HG03432 (cell line): ENCODE measurements around the gene SMIM28.

Source experiments
- ATAC-seq: cut with Tn5 transposase; IDR thresholded peaks from one replicate; pipeline ENCODE4 v1.9.1; 2021; ENCODE audit warnings: mild to moderate bottlenecking, moderate library complexity; ENCODE audit not compliant: unreplicated experiment

SMIM28 gene

GRCh38 chr6:138372711-138373463, 4.8 kb upstream of the SMIM28 start:
- ATAC-seq, result no peak

GRCh38 chr6:138374230-138374629, 3.5 kb upstream of the SMIM28 start:
- ATAC-seq, result no peak

GRCh38 chr6:138374815-138375214, 2.9 kb upstream of the SMIM28 start:
- no peak for ATAC-seq

- ATAC-seq, result no peak
Observed at GRCh38 chr6:138377042-138377441, 663 bp upstream of the SMIM28 start.

- ATAC-seq, result no peak
Observed at GRCh38 chr6:138378463-138378862, 758 bp downstream of the SMIM28 start.

GRCh38 chr6:138382498-138383265, 5.0 kb downstream of the SMIM28 start:
- no peak for ATAC-seq

GRCh38 chr6:138383776-138384175, 6.1 kb downstream of the SMIM28 start:
- ATAC-seq, result no peak

- no peak for ATAC-seq
Observed at GRCh38 chr6:138386897-138387296, 9.2 kb downstream of the SMIM28 start.

GRCh38 chr6:138387577-138388368, 10.1 kb downstream of the SMIM28 start:
- no peak for ATAC-seq

- no peak for ATAC-seq
Observed at GRCh38 chr6:138389551-138389950, 11.8 kb downstream of the SMIM28 start.

GRCh38 chr6:138393871-138394783, 16.4 kb downstream of the SMIM28 start:
- peak; percentile 60 for ATAC-seq

- ATAC-seq, result no peak
Observed at GRCh38 chr6:138396709-138397108, 19.0 kb downstream of the SMIM28 start.

- ATAC-seq, result no peak
Observed at GRCh38 chr6:138397128-138398122, 19.7 kb downstream of the SMIM28 start.

GRCh38 chr6:138400326-138400725, 22.6 kb downstream of the SMIM28 start:
- ATAC-seq, result no peak

GRCh38 chr6:138401960-138402837, 24.5 kb downstream of the SMIM28 start:
- no peak for ATAC-seq

- no peak for ATAC-seq
Observed at GRCh38 chr6:138402838-138403187, 25.1 kb downstream of the SMIM28 start.

GRCh38 chr6:138403324-138403800, 25.7 kb downstream of the SMIM28 start:
- ATAC-seq, result peak; percentile 26
